Ovary (tissue), 9 donors: ENCODE measurements around the gene RSPH1. TPM values are rescaled to one million over a fixed set of nuclear protein-coding genes. Genes with fewer than 3 reads are reported as not detected.

Experiments
- DNase-seq, 5 donors: peaks; one replicate each; pipeline ENCODE4 v3.0.0-alpha.2; 2019 to 2020
- H3K27ac ChIP-seq, 2 donors: fragments of 200-600 bp; one replicate each; pipeline versions ENCODE4 v1.5.1 to v1.8.0; 2019 to 2022
- H3K27me3 ChIP-seq: fragments of 200-600 bp; one replicate; pipeline ENCODE4 v1.8.0; 2022
- H3K36me3 ChIP-seq: fragments of 200-600 bp; sonication (generic); one replicate; pipeline ENCODE4 v1.5.1; 2019
- H3K4me1 ChIP-seq: one replicate; pipeline ENCODE4 v1.8.1; 2013; ENCODE audit warnings: mild to moderate bottlenecking, moderate library complexity; ENCODE audit not compliant: insufficient read depth
- H3K4me3 ChIP-seq: fragments of 200-600 bp; sonication (generic); one replicate; pipeline ENCODE4 v1.5.1; 2017
- H3K9me3 ChIP-seq, 2 donors: fragments of 200-600 bp in 1 of 2; sonication (generic) in 1 of 2; one replicate each; pipeline versions ENCODE4 v1.5.1 to v1.8.1; 2013 to 2019; ENCODE audit warnings: mild to moderate bottlenecking in 1 of 2, moderate library complexity in 1 of 2
- EP300 ChIP-seq: sonication (generic); formaldehyde crosslinking; IDR thresholded peaks from one replicate; pipeline ENCODE4 v1.6.1; 2017; ENCODE audit warnings: antibody characterized with exemption
- POLR2A ChIP-seq: fragments of 450-650 bp; IDR thresholded peaks from one replicate; pipeline ENCODE4 v1.6.1; 2017; ENCODE audit warnings: antibody characterized with exemption, mild to moderate bottlenecking, moderate library complexity
- WGBS, 3 donors: extraction: QIAGEN DNeasy Blood & Tissue Kit in 1 of 3; methylation state at CpG; one replicate each; pipeline versions ENCODE4 v1.1.5 to v1.1.7; 2013 to 2017; 5-methylcytosine and 5-hydroxymethylcytosine counted together
- intact Hi-C, 4 donors: fragments of 100-400 bp; cut with DNase I; formaldehyde crosslinking; loops; one replicate each; pipeline versions ENCODE4 v1.11.0 to v1.15.1; 2022 to 2023
- polyA plus RNA-seq, 2 donors: library from polyadenylated mRNA; stranded (reverse); fragments of 200-250 nt in 1 of 2; fragments of 350-450 nt in 1 of 2; fragmentation: Illumina TruSeq in 1 of 2; extraction: RNeasy Lipid Tissue Mini Kit (QIAGEN cat#74804) in 1 of 2; gene quantifications; one replicate each; pipeline ENCODE4 v1.2.3, GENCODE V29; 2013 to 2014
- total RNA-seq, 7 donors: library from RNA; depleted of rRNA in 2 of 7; stranded (reverse); fragments of >200 nt in 2 of 7; fragmentation: NEBNext Ultra II Directional in 3 of 7; extraction: Animal tissue kit (Norgen Biotek cat#: 25700) in 3 of 7; gene quantifications; one replicate each; pipeline versions ENCODE4 v1.1.0 to v1.2.4, GENCODE V29; 2016 to 2023
- TF ChIP-seq, protein P1 (sequence below), 3 donors: fragments of 450-650 bp in 2 of 3; fragments of 200-600 bp in 1 of 3; IDR thresholded peaks; one replicate each; pipeline versions ENCODE4 v1.5.1 to v1.8.0; 2016 to 2022; ENCODE audit warnings: antibody characterized with exemption in 3 of 3, mild to moderate bottlenecking in 1 of 3
- donor health status: DM: no; HTN: no; CAD: no; lungs with moderate emphysema.
- donor health status: DM: no; HTN: no; CAD: no.
- donor health status: Bipolar disorder and iron deficiency.
- donor health status: DM: yes; HTN: yes; CAD: no.
- donor health status: DM: no; HTN: no; CAD: no.
- donor health status: DM: yes; HTN: yes; CAD: no.

Gene RSPH1
- total and polyA plus RNA-seq, 9 donors = 0.76 to 37.5 (median 2.5) TPM

DNA sequence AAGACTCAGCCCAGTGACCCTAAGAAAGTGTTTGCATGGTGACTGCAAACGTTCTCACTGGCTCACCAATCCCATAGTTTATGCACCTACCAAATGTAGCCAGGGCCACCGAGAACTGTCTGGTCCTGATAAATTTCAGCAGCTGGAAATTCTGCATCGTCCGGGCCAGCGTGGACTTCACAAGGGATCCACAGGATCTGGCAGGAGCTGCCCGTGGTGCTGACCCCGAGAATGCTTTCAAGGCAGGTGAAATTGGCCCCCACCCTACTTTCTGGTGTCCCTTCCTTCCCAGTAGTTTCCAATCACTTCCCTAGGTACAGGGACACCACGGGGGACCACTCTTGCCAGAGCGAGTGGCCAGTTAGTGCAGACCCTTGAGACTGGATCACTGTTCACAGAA, 66.2 kb downstream of the RSPH1 start:
- H3K9me3 ChIP-seq = no peaks in the 10 kb centered on the region
- no peak overlapping the region for H3K27ac ChIP-seq
- TF ChIP-seq POLR2A = no peak
- TF ChIP-seq, protein P1, sequence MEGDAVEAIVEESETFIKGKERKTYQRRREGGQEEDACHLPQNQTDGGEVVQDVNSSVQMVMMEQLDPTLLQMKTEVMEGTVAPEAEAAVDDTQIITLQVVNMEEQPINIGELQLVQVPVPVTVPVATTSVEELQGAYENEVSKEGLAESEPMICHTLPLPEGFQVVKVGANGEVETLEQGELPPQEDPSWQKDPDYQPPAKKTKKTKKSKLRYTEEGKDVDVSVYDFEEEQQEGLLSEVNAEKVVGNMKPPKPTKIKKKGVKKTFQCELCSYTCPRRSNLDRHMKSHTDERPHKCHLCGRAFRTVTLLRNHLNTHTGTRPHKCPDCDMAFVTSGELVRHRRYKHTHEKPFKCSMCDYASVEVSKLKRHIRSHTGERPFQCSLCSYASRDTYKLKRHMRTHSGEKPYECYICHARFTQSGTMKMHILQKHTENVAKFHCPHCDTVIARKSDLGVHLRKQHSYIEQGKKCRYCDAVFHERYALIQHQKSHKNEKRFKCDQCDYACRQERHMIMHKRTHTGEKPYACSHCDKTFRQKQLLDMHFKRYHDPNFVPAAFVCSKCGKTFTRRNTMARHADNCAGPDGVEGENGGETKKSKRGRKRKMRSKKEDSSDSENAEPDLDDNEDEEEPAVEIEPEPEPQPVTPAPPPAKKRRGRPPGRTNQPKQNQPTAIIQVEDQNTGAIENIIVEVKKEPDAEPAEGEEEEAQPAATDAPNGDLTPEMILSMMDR (IDR thresholded peaks at IDR 0.05) = no peak
- no peak for TF ChIP-seq EP300
- intact Hi-C loops = no loop called here
- DNase-seq = no peak
- WGBS, 3 donors = 16 to 35% (median 17%) methylated on average over 9 of the region's 9 CpGs
- no peaks in the 10 kb centered on the region for H3K36me3 ChIP-seq
- H3K4me3 ChIP-seq = no peak overlapping the region
- no peaks in the 10 kb centered on the region for H3K4me1 ChIP-seq
- H3K27me3 ChIP-seq = no peaks in the 10 kb centered on the region

DNA sequence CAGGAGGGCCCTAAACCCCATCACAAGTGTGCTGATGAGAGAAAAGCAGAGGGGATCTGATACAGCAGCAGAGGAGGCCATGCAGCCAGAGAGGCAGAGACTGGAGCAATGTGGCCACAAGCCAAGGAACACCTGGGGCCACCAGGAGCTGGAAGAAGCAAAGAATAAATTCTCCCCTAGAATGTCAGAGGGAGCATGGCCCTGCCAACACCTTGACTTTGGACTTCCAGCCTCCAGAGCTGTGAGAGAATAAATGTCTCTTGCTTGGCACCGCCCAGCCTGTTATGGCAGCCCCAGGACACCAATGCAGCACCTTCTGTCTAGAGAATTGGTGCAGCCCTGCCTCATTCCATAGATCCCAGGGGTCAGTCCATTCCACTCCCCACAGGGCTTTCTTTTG, 67.0 kb downstream of the RSPH1 start:
- Histone ChIP-seq H3K9me3 (no peaks in the 10 kb centered on the region), H3K27me3 (no peaks in the 10 kb centered on the region), H3K4me1 (no peaks in the 10 kb centered on the region), H3K36me3 (no peaks in the 10 kb centered on the region), H3K4me3 (no peak overlapping the region), H3K27ac (no peak overlapping the region)
- DNase-seq = no peak
- no peak for TF ChIP-seq EP300
- TF ChIP-seq POLR2A = no peak
- TF ChIP-seq, protein P1 (IDR thresholded peaks at IDR 0.05) = no peak
- intact Hi-C loops = no loop called here
- 90 to 100% (median 100%) methylated on average over 1 of the region's 1 CpG for WGBS, 3 donors

DNA sequence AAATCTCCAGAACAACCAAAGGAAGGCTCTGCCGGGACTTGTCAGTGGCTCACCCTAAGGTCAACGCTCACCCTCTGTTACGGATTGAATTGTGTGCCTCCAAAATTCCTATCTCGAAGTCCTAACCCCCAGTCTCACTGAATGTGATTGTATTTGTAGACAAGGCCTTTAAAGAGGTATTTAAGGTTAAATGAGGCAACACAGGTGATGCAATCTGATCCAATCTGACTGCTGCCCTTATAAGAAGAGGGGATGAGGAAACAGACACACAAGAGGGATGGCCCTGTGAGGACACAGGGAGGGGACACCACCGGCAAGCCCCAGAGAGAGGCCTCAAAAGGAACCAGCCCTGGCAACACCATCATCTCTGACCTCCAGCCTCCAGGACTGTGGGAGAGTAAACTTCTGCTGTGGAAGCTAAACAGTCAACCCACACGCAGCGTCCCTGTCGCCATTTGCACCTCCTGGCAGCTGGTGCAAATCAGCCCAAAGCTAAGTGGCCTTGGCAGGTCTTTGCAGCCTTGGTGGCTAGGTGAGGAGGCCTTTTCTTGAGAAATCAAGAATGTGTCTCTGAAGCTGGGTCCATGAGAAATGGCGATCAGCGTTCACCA, 68.1 kb downstream of the RSPH1 start:
- Histone ChIP-seq H3K9me3 (no peaks in the 10 kb centered on the region), H3K4me3 (no peak overlapping the region), H3K36me3 (no peaks in the 10 kb centered on the region), H3K27ac (no peak overlapping the region), H3K4me1 (no peaks in the 10 kb centered on the region), H3K27me3 (no peaks in the 10 kb centered on the region)
- no peak for DNase-seq
- intact Hi-C loops = no loop called here
- 59 to 67% (median 61%) methylated on average over 10 of the region's 10 CpGs for WGBS, 3 donors
- TF ChIP-seq, protein P1 (IDR thresholded peaks at IDR 0.05) = no peak
- TF ChIP-seq EP300 = no peak
- no peak for TF ChIP-seq POLR2A

DNA sequence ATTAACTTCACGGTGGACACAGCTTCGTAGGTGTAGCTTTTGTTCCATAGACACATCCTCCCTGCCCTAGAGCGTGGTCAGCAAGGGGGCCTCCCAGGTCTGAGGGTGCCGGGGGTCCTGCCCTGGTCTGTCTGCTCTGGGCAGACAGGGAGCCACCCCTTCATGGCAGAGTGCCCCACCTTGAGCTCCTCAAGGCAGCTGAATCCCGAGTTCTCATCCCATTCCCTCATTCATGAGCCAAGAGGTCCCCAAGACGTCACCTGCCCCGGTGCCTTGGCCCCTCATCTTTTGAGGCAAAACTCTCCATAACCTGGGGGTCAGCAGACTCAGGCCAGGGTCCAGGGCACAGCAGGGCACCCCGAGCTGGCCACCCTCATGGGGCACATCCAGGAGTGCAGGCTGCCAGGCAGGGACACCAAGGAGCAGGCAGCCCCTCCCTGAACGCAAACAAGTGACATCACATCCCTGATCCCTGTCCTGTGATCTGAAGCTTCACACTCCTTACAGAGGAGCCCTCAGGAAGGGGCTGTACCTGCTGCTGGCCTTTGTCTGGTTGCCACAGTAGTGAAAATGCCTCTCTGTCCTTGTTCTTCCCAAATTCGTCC, 69.0 kb downstream of the RSPH1 start:
- TF ChIP-seq POLR2A = no peak
- no peak for TF ChIP-seq EP300
- TF ChIP-seq, protein P1 (IDR thresholded peaks at IDR 0.05) = no peak
- no peaks in the 10 kb centered on the region for H3K36me3 ChIP-seq
- WGBS, 3 donors = 80 to 86% (median 84%) methylated on average over 10 of the region's 10 CpGs
- no peak overlapping the region for H3K4me3 ChIP-seq
- no peak for DNase-seq
- H3K27ac ChIP-seq = no peak overlapping the region
- H3K27me3 ChIP-seq = no peaks in the 10 kb centered on the region
- H3K4me1 ChIP-seq = no peaks in the 10 kb centered on the region
- H3K9me3 ChIP-seq = no peaks in the 10 kb centered on the region
- intact Hi-C loops = no loop called here
